HepG2 (cell line): Measurements from ENCODE around the gene ANKRD35. TPM values are rescaled to one million over a fixed set of nuclear protein-coding genes. Genes with fewer than 3 reads are reported as not detected.

Experiments
- ATAC-seq: fragments of 200-7000 bp; cut with Tn5 transposase; 3 replicates; pipeline ENCODE4 v1.9.1; 2020; ENCODE audit warnings: mild to moderate bottlenecking, moderate library complexity
- BruUV-seq: library from RNA; stranded (reverse); fragments of 400-500 nt; replicated peaks from 2 replicates; lab custom pipeline; 2021; lab: Mats Ljungman, UMichigan
- CTCF ChIA-PET: fragments of 300-600 bp; formaldehyde crosslinking; extraction: SDS; loops from one replicate; lab custom pipeline; 2021; ENCODE audit warnings: low total read pairs, inconsistent platforms, low intra/inter-chr PET ratio; lab: Yijun Ruan, JAX
- POLR2A ChIA-PET: fragments of 350-600 bp; sonication (Branson Sonifier 250); formaldehyde crosslinking; loops from one replicate; lab custom pipeline; 2020; ENCODE audit warnings: antibody characterized with exemption, inconsistent platforms; lab: Yijun Ruan, JAX
- DNase-seq: peaks from one replicate; pipeline ENCODE4 v3.0.0-alpha.2; 2015; ENCODE audit warnings: low spot score
- FAIRE-seq: peaks from 3 replicates; lab custom pipeline; 2011; peaks lifted over from hg19 to GRCh38; lab: Jason Lieb, UNC
- H2AFZ ChIP-seq: one replicate; pipeline ENCODE4 v1.6.1; 2011; ENCODE audit warnings: low read length, inconsistent platforms
- H3K27ac ChIP-seq: fragments of 300-600 bp; 3 replicates; pipeline ENCODE4 v1.8.0; 2011; ENCODE audit warnings: mixed run types, mild to moderate bottlenecking, mixed read lengths, low read length, inconsistent platforms; ENCODE audit not compliant: insufficient read depth; ENCODE audit errors: extremely low read length
- H3K27me3 ChIP-seq, 2 experiments: fragments of 200-600 bp in 1 of 2; 2 replicates in 1 of 2; 3 replicates in 1 of 2; pipeline versions ENCODE4 v1.6.0 to v1.8.0; 2011; ENCODE audit warnings: low read length in 2 of 2, mild to moderate bottlenecking in 2 of 2, moderate library complexity in 2 of 2, inconsistent platforms in 1 of 2; ENCODE audit not compliant: insufficient read depth in 2 of 2, control insufficient read depth in 1 of 2
- H3K36me3 ChIP-seq, 2 experiments: fragments of 200-600 bp in 1 of 2; replicated peaks in 1 of 2; 2 replicates in 1 of 2; 3 replicates in 1 of 2; pipeline versions ENCODE4 v1.5.1 to v1.8.0; 2011; ENCODE audit warnings: low read length in 2 of 2, inconsistent platforms in 1 of 2; ENCODE audit not compliant: insufficient read depth in 2 of 2, control insufficient read depth in 1 of 2
- H3K4me1 ChIP-seq: 2 replicates; pipeline ENCODE4 v1.5.1; 2012; ENCODE audit warnings: low read length, inconsistent platforms; ENCODE audit not compliant: insufficient read depth
- H3K4me2 ChIP-seq: 2 replicates; pipeline ENCODE4 v1.6.0; 2011; ENCODE audit warnings: low read depth, low read length, inconsistent platforms
- H3K4me3 ChIP-seq, 3 experiments: fragments of 200-600 bp in 1 of 3; sonication (generic), shearing (Covaris generic) in 1 of 3; replicated peaks in 1 of 3; 2 replicates each; pipeline ENCODE4 v1.5.1; 2011 to 2016; ENCODE audit warnings: low read length in 3 of 3, inconsistent platforms in 2 of 3, low read depth in 2 of 3, mild to moderate bottlenecking in 2 of 3, control low read depth in 1 of 3, mixed read lengths in 1 of 3; ENCODE audit not compliant: insufficient read depth in 1 of 3
- H3K79me2 ChIP-seq: one replicate; pipeline ENCODE4 v1.6.1; 2011; ENCODE audit warnings: low read length, inconsistent platforms; ENCODE audit not compliant: insufficient read depth
- H3K9ac ChIP-seq: 2 replicates; pipeline ENCODE4 v1.6.0; 2011; ENCODE audit warnings: mild to moderate bottlenecking, low read depth, low read length, inconsistent platforms; ENCODE audit not compliant: insufficient read depth
- H3K9me3 ChIP-seq: 2 replicates; pipeline ENCODE4 v1.5.1; 2012; ENCODE audit warnings: mild to moderate bottlenecking, low read length
- H4K20me1 ChIP-seq: 2 replicates; pipeline ENCODE4 v1.6.0; 2011; ENCODE audit warnings: inconsistent platforms, mild to moderate bottlenecking, low read length, moderate library complexity; ENCODE audit not compliant: insufficient read depth
- ESRRA ChIP-seq: sonication (generic); formaldehyde crosslinking; IDR thresholded peaks from 2 replicates; pipeline ENCODE4 v1.5.1; 2020; ENCODE audit warnings: mild to moderate bottlenecking, low read depth, missing genetic modification reagents
- GPN1 ChIP-seq: sonication (generic); formaldehyde crosslinking; IDR thresholded peaks from 2 replicates; pipeline ENCODE4 v1.5.1; 2020; ENCODE audit warnings: missing genetic modification reagents, borderline replicate concordance
- KLF12 ChIP-seq: sonication (generic); formaldehyde crosslinking; IDR thresholded peaks from 2 replicates; pipeline ENCODE4 v1.4.0; 2020; ENCODE audit warnings: missing genetic modification reagents, borderline replicate concordance
- KLF15 ChIP-seq: sonication (generic); formaldehyde crosslinking; IDR thresholded peaks from 2 replicates; pipeline ENCODE4 v1.8.1; 2023; ENCODE audit warnings: borderline replicate concordance, mild to moderate bottlenecking, inconsistent platforms, missing genetic modification reagents, mixed read lengths
- MBD4 ChIP-seq: IDR thresholded peaks from 2 replicates; pipeline ENCODE4 v1.6.1; 2012; ENCODE audit warnings: low read length, inconsistent platforms, borderline replicate concordance
- SMAD9 ChIP-seq: sonication (generic); formaldehyde crosslinking; IDR thresholded peaks from 2 replicates; pipeline ENCODE4 v1.5.1; 2020; ENCODE audit warnings: mild to moderate bottlenecking, missing genetic modification reagents
- SNAPC2 ChIP-seq: sonication (generic); formaldehyde crosslinking; IDR thresholded peaks from 2 replicates; pipeline ENCODE4 v1.8.1; 2022; ENCODE audit warnings: mild to moderate bottlenecking, missing genetic modification reagents
- SOX6 ChIP-seq, 2 experiments: fragments of 450-650 bp in 1 of 2; sonication (generic) in 1 of 2; formaldehyde crosslinking in 1 of 2; IDR thresholded peaks; 2 replicates each; pipeline versions ENCODE4 v1.4.0 to v1.6.1; 2017 to 2020; ENCODE audit warnings: antibody characterized with exemption in 1 of 2, mild to moderate bottlenecking in 1 of 2, missing genetic modification reagents in 1 of 2
- ZFP1 ChIP-seq: IDR thresholded peaks from 2 replicates; pipeline ENCODE4 v1.6.1; 2016
- ZNF256 ChIP-seq: sonication (generic); formaldehyde crosslinking; conservative IDR thresholded peaks from 2 replicates; pipeline ENCODE4 v1.4.0; 2020; ENCODE audit warnings: missing genetic modification reagents
- ZNF44 ChIP-seq: sonication (generic); formaldehyde crosslinking; IDR thresholded peaks from 2 replicates; pipeline ENCODE4 v1.5.1; 2020; ENCODE audit warnings: mild to moderate bottlenecking, missing genetic modification reagents
- ZNF570 ChIP-seq: sonication (generic); formaldehyde crosslinking; IDR thresholded peaks from 2 replicates; pipeline ENCODE4 v1.4.0; 2020; ENCODE audit warnings: mild to moderate bottlenecking, missing genetic modification reagents, borderline replicate concordance
- ZNF652 ChIP-seq: IDR thresholded peaks from 2 replicates; pipeline ENCODE4 v1.6.1; 2016; ENCODE audit warnings: low read depth, borderline replicate concordance
- WGBS: methylation state at CpG from one replicate; pipeline ENCODE4 v1.1.6; 2017; ENCODE audit warnings: low lambda C conversion rate; 5-methylcytosine and 5-hydroxymethylcytosine counted together
- in situ Hi-C: cut with HindIII; loops from 2 replicates; pipeline ENCODE4 v1.10.0; 2017; ENCODE audit warnings: low pct_unique_long_range_greater_than_20kb; ENCODE audit not compliant: extremely low pct_ligation_motif_present
- intact Hi-C: fragments of 100-400 bp; cut with micrococcal nuclease; formaldehyde crosslinking; loops from one replicate; pipeline ENCODE4 v1.10.0; 2022; ENCODE audit not compliant: unreplicated experiment
- polyA plus RNA-seq, 8 experiments: library from polyadenylated mRNA; depleted of rRNA in 3 of 8; stranded (reverse) in 7 of 8; unstranded in 1 of 8; fragments of >200 nt; fragmentation: Illumina TruSeq in 4 of 8; extraction: Trizol in 4 of 8; gene quantifications; 2 replicates each; pipeline versions ENCODE4 v1.2.1 to v1.2.3, GENCODE V29; 2011 to 2016; ENCODE audit warnings: low read depth in 4 of 8, missing spikeins in 1 of 8, mixed read lengths in 1 of 8; ENCODE audit not compliant: insufficient read depth in 1 of 8
- total RNA-seq, 5 experiments: library from RNA; depleted of rRNA; stranded (reverse); fragments of >200 nt; fragmentation: Illumina TruSeq; extraction: Trizol; gene quantifications; 2 replicates each; pipeline ENCODE4 v1.2.3, GENCODE V29; 2016; ENCODE audit warnings: low read depth in 1 of 5
- TF ChIP-seq, protein P1 (sequence below): sonication (generic); formaldehyde crosslinking; IDR thresholded peaks from 2 replicates; pipeline ENCODE4 v1.5.1; 2020; ENCODE audit warnings: missing genetic modification reagents, mild to moderate bottlenecking, borderline replicate concordance
- TF ChIP-seq, protein P2 (sequence below): sonication (generic); formaldehyde crosslinking; IDR thresholded peaks from 2 replicates; pipeline ENCODE4 v1.5.0; 2020; ENCODE audit warnings: missing genetic modification reagents, mild to moderate bottlenecking, borderline replicate concordance
- TF ChIP-seq, protein P3 (sequence below): sonication (generic); formaldehyde crosslinking; IDR thresholded peaks from 2 replicates; pipeline ENCODE4 v1.9.0; 2021; ENCODE audit warnings: missing genetic modification reagents, mild to moderate bottlenecking, borderline replicate concordance
- TF ChIP-seq, protein P4 (sequence below), 2 experiments: IDR thresholded peaks; 2 replicates each; pipeline ENCODE4 v1.6.1; 2011 to 2012; ENCODE audit warnings: low read length in 2 of 2, borderline replicate concordance in 1 of 2, low read depth in 1 of 2, mild to moderate bottlenecking in 1 of 2, moderate library complexity in 1 of 2

Gene ANKRD35
- total and polyA plus RNA-seq, 2 of the 13 experiments (the other 11 are each of a cell fraction or from before 2014, with no cell fraction given): 0.02 TPM; not detected in 1

DNA sequence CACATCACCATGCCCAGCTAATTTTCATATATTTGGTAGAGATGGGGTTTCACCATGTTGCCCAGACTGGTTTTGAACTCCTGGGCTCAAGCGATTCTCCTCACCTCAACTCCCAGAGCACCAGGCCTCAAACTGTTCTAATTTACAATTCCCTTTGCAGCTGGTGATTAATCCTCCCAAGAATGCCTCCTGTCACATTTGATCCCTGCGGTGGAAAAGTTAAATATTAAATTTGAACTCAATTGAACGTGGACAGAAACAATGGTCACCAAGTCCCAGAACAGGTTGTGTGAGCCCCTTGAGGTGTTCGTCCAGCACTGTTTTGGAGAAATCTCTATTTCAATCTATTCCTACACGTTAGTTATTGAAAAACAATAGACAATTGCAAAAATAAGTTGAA is 2.0 kb upstream of the ANKRD35 start:
- in situ Hi-C loops: loop anchor here (5.0 to 10.0 kb wide), 2 partner anchors 40 to 117 kb away; partner anchors contain the start of gene RBM8A
- POLR2A ChIA-PET: interaction anchor here (1.3 to 3.8 kb wide), 3 partner anchors 28 to 42 kb away, joined by 3 to 14 read pairs (median 7); partner anchors contain the start of genes NUDT17, PIAS3 and RBM8A
- Histone ChIP-seq H3K9ac (0 out of 2 replicates have a peak overlapping the region, but pooled peaks have one; percentile 1), H3K79me2 (no peaks in the 10 kb centered on the region), H3K4me2 (peak overlapping the region; percentile 73), H4K20me1 (no peaks in the 10 kb centered on the region), H3K27me3 (peaks cover 2 to 25% of the 10 kb centered on the region in 2 experiments), H2AFZ (peak overlapping the region; percentile 3), H3K4me3 (peak overlapping the region in 1 of 3 experiments; percentile 27; a peak in 1 of 6 replicates), H3K36me3 (no peaks in the 10 kb centered on the region), H3K27ac (no peak overlapping the region), H3K9me3 (no peaks in the 10 kb centered on the region), H3K4me1 (peaks cover 60% of the 10 kb centered on the region)
- ATAC-seq (no peak), FAIRE-seq (peak; percentile 18), DNase-seq (peak; percentile 62)
- 8% methylated on average over 5 of the region's 5 CpGs for WGBS
- no TSS peak for BruUV-seq
- CTCF ChIA-PET: no interaction called here
- intact Hi-C loops: no loop called here
- no peak for TF ChIP-seq GPN1
- TF ChIP-seq KLF12 (CRISPR knock-in tag): no peak
- TF ChIP-seq ZFP1 (CRISPR knock-in tag): no peak
- TF ChIP-seq ZNF652: no peak
- TF ChIP-seq, protein P1, sequence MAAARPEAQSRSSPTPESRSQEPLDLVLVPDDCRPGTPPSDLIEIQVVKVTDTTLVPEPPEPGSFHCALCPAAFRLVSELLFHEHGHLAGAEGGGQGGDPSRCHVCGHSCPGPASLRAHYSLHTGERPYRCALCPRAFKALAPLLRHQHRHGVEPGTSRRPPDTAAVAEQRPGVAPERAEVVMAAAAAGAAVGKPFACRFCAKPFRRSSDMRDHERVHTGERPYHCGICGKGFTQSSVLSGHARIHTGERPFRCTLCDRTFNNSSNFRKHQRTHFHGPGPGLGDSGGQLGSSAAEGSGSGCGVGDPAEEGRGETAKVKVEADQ (CRISPR knock-in tag): no peak
- TF ChIP-seq, protein P2, sequence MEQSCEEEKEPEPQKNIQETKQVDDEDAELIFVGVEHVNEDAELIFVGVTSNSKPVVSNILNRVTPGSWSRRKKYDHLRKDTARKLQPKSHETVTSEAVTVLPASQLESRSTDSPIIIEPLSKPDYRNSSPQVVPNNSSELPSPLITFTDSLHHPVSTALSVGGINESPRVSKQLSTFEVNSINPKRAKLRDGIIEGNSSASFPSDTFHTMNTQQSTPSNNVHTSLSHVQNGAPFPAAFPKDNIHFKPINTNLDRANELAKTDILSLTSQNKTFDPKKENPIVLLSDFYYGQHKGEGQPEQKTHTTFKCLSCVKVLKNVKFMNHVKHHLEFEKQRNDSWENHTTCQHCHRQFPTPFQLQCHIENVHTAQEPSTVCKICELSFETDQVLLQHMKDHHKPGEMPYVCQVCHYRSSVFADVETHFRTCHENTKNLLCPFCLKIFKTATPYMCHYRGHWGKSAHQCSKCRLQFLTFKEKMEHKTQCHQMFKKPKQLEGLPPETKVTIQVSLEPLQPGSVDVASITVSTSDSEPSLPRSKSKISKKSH (CRISPR knock-in tag): no peak
- TF ChIP-seq, protein P3, sequence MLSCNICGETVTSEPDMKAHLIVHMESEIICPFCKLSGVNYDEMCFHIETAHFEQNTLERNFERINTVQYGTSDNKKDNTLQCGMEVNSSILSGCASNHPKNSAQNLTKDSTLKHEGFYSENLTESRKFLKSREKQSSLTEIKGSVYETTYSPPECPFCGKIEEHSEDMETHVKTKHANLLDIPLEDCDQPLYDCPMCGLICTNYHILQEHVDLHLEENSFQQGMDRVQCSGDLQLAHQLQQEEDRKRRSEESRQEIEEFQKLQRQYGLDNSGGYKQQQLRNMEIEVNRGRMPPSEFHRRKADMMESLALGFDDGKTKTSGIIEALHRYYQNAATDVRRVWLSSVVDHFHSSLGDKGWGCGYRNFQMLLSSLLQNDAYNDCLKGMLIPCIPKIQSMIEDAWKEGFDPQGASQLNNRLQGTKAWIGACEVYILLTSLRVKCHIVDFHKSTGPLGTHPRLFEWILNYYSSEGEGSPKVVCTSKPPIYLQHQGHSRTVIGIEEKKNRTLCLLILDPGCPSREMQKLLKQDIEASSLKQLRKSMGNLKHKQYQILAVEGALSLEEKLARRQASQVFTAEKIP (CRISPR knock-in tag): no peak
- no peak for TF ChIP-seq ESRRA (CRISPR knock-in tag)
- TF ChIP-seq ZNF570 (CRISPR knock-in tag): no peak
- TF ChIP-seq, protein P4, sequence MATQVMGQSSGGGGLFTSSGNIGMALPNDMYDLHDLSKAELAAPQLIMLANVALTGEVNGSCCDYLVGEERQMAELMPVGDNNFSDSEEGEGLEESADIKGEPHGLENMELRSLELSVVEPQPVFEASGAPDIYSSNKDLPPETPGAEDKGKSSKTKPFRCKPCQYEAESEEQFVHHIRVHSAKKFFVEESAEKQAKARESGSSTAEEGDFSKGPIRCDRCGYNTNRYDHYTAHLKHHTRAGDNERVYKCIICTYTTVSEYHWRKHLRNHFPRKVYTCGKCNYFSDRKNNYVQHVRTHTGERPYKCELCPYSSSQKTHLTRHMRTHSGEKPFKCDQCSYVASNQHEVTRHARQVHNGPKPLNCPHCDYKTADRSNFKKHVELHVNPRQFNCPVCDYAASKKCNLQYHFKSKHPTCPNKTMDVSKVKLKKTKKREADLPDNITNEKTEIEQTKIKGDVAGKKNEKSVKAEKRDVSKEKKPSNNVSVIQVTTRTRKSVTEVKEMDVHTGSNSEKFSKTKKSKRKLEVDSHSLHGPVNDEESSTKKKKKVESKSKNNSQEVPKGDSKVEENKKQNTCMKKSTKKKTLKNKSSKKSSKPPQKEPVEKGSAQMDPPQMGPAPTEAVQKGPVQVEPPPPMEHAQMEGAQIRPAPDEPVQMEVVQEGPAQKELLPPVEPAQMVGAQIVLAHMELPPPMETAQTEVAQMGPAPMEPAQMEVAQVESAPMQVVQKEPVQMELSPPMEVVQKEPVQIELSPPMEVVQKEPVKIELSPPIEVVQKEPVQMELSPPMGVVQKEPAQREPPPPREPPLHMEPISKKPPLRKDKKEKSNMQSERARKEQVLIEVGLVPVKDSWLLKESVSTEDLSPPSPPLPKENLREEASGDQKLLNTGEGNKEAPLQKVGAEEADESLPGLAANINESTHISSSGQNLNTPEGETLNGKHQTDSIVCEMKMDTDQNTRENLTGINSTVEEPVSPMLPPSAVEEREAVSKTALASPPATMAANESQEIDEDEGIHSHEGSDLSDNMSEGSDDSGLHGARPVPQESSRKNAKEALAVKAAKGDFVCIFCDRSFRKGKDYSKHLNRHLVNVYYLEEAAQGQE (IDR thresholded peaks at IDR 0.05; ENCODE audit: borderline replicate concordance in 1 of 2, low read depth in 1 of 2, low read length in 2 of 2): no peak
- no peak for TF ChIP-seq SMAD9
- TF ChIP-seq KLF15: no peak
- TF ChIP-seq ZNF256: no peak
- no peak for TF ChIP-seq MBD4
- no peak for TF ChIP-seq SOX6 (IDR thresholded peaks at IDR 0.05)
- TF ChIP-seq SOX6 (CRISPR knock-in tag; IDR thresholded peaks at IDR 0.05): peak; percentile 27; the same call in 1 of the 2 replicates
- no peak for TF ChIP-seq SNAPC2 (CRISPR knock-in tag)
- TF ChIP-seq ZNF44 (CRISPR knock-in tag): no peak
